Gastroesophageal sphincter (tissue), 4 donors: ENCODE measurements around the gene DHRS11. TPM values are rescaled to one million over a fixed set of nuclear protein-coding genes. Genes with fewer than 3 reads are reported as not detected.
A peak's percentile ranks its signal among the peaks of the same experiment; 100 is the strongest.
"Not testable (repeated sequence)": the region's sequence is repeated elsewhere in the genome, so short reads cannot be mapped to it uniquely, and the experiment has no call there.

Source experiments
- ATAC-seq: fragments of 150-250 bp; one replicate; pipeline ENCODE4 v1.9.1; 2016; ENCODE audit warnings: mild to moderate bottlenecking, moderate library complexity
- H3K27ac ChIP-seq, 4 donors: fragments of 200-600 bp; sonication (generic) in 3 of 4; 1 replicate in 3 of 4; 2 replicates in 1 of 4; pipeline ENCODE4 v1.5.1; 2016 to 2019
- H3K27me3 ChIP-seq: fragments of 200-600 bp; sonication (generic); one replicate; pipeline ENCODE4 v1.5.1; 2019
- H3K36me3 ChIP-seq, 2 donors: fragments of 200-600 bp; sonication (generic); one replicate each; pipeline ENCODE4 v1.5.1; 2019; ENCODE audit warnings: control low read depth in 1 of 2
- H3K4me1 ChIP-seq, 3 donors: fragments of 200-600 bp; sonication (generic); 1 replicate in 2 of 3; 2 replicates in 1 of 3; pipeline ENCODE4 v1.5.1; 2016 to 2019; ENCODE audit warnings: control low read depth in 2 of 3
- H3K4me3 ChIP-seq, 2 donors: fragments of 200-600 bp; sonication (generic); one replicate each; pipeline ENCODE4 v1.5.1; 2019; ENCODE audit warnings: mild to moderate bottlenecking in 1 of 2, moderate library complexity in 1 of 2
- H3K9me3 ChIP-seq, 3 donors: fragments of 200-600 bp; sonication (generic); one replicate each; pipeline ENCODE4 v1.5.1; 2017 to 2019; ENCODE audit warnings: control low read depth in 2 of 3
- EP300 ChIP-seq: sonication (generic); formaldehyde crosslinking; IDR thresholded peaks from one replicate; pipeline ENCODE4 v1.6.1; 2017; ENCODE audit warnings: antibody characterized with exemption, mild to moderate bottlenecking
- POLR2A ChIP-seq, 2 donors: fragments of 450-650 bp; IDR thresholded peaks; one replicate each; pipeline ENCODE4 v1.6.1; 2017; ENCODE audit warnings: antibody characterized with exemption in 2 of 2, mild to moderate bottlenecking in 2 of 2, moderate library complexity in 1 of 2
- POLR2AphosphoS5 ChIP-seq: sonication (generic); formaldehyde crosslinking; IDR thresholded peaks from one replicate; pipeline ENCODE4 v1.6.1; 2017; ENCODE audit warnings: antibody characterized with exemption
- WGBS, 2 donors: methylation state at CpG; one replicate each; pipeline ENCODE4 v1.1.5; 2018; ENCODE audit warnings: low coverage in 1 of 2; 5-methylcytosine and 5-hydroxymethylcytosine counted together
- total RNA-seq, 4 donors: library from RNA; depleted of rRNA; stranded (reverse); fragments of >200 nt; gene quantifications; one replicate each; pipeline ENCODE4 v1.1.0, GENCODE V29; 2016
- TF ChIP-seq, protein P1 (sequence below), 4 experiments: fragments of 200-600 bp in 2 of 4; fragments of 450-650 bp in 2 of 4; sonication (generic) in 1 of 4; IDR thresholded peaks; one replicate each; pipeline ENCODE4 v1.5.1; 2017 to 2019; ENCODE audit warnings: antibody characterized with exemption in 4 of 4, mild to moderate bottlenecking in 2 of 4, moderate library complexity in 2 of 4

Gene DHRS11
- total RNA-seq, 4 donors from 2014 or later: 2.4 to 7.6 (median 4.6) TPM

- Histone ChIP-seq H3K36me3 (no peaks in the 10 kb centered on the region), H3K4me1 (peaks cover 0 to 34% (median 6%) of the 10 kb centered on the region in 3 donors), H3K27ac (peak overlapping the region; percentile 31 to 88 (median 86)), H3K27me3 (no peaks in the 10 kb centered on the region), H3K9me3 (no peaks in the 10 kb centered on the region), H3K4me3 (peak overlapping the region; percentile 67 to 95)
- ATAC-seq: peak; percentile 4
- 0 to 10% methylated on average over 1 to 7 of the region's 10 CpGs for WGBS, 2 donors
- TF ChIP-seq POLR2A (IDR thresholded peaks at IDR 0.05) (no peak), POLR2AphosphoS5 (no peak), EP300 (no peak)
- TF ChIP-seq, protein P1, sequence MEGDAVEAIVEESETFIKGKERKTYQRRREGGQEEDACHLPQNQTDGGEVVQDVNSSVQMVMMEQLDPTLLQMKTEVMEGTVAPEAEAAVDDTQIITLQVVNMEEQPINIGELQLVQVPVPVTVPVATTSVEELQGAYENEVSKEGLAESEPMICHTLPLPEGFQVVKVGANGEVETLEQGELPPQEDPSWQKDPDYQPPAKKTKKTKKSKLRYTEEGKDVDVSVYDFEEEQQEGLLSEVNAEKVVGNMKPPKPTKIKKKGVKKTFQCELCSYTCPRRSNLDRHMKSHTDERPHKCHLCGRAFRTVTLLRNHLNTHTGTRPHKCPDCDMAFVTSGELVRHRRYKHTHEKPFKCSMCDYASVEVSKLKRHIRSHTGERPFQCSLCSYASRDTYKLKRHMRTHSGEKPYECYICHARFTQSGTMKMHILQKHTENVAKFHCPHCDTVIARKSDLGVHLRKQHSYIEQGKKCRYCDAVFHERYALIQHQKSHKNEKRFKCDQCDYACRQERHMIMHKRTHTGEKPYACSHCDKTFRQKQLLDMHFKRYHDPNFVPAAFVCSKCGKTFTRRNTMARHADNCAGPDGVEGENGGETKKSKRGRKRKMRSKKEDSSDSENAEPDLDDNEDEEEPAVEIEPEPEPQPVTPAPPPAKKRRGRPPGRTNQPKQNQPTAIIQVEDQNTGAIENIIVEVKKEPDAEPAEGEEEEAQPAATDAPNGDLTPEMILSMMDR (IDR thresholded peaks at IDR 0.05): no peak
Measured at GRCh38 chr17:36600936-36601302, 9.2 kb downstream of the DHRS11 start.

DNA sequence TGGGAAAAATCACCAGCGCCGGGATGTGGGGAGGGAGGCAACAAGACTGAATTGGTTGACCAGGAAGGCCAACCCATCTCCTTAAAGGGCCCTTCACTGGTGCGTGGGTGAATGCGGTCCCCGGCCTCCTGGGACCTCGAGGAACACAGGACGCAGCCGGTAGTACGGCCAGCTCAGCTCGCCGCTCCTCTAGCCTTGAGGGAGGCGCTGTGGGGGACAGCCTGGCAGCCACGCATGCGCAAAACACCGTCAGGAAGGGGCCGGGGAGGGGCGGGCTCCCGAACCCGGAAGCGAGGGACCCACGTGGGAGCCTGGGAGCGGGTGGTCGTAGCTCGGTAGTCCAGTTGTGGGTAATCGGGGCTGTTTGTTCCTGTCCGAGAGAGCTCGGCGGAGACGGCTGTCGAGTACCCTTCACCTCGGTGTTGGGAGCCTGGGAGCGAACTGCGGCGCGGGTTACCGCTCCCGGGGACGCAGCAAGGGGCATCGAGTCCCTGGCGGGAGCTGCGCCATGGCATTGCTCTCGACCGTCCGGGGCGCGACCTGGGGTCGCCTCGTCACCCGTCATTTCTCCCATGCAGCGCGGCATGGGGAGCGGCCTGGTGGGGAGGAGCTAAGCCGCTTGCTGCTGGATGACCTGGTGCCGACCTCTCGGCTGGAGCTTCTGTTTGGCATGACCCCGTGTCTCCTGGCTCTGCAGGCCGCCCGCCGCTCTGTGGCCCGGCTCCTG lies 9.8 kb downstream of the DHRS11 start, which contains the start of gene MRM1:
Gene MRM1, plus strand, starts transcription at position 281 of the 727 bp plus-strand sequence. Its CDS starts 228 bp downstream, at position 509.
- WGBS, 2 donors: 8% methylated on average over 2 of the region's 60 CpGs; no CpG with 5 or more reads in 1 of the 2 donors
- Histone ChIP-seq H3K27me3 (no peaks in the 10 kb centered on the region), H3K27ac (peak within 1 kb of the TSS; percentile 32 to 88 (median 86)), H3K4me1 (peaks cover 0 to 34% (median 6%) of the 10 kb centered on the region in 3 donors), H3K36me3 (no peaks in the 10 kb centered on the region), H3K4me3 (peak within 1 kb of the TSS; percentile 67 to 95), H3K9me3 (no peaks in the 10 kb centered on the region)
- ATAC-seq: peak; percentile 95
- TF ChIP-seq, protein P1 (IDR thresholded peaks at IDR 0.05): peak in 1 of 4 experiments; percentile 51
- peak; percentile 46 to 66 for TF ChIP-seq POLR2A (IDR thresholded peaks at IDR 0.05)
- no peak for TF ChIP-seq EP300
- peak; percentile 76 for TF ChIP-seq POLR2AphosphoS5

- 26% methylated on average over 4 of the region's 38 CpGs; no CpG with 5 or more reads in 1 of the 2 donors for WGBS, 2 donors
- ATAC-seq: no peak
- H3K9me3 ChIP-seq: no peaks in the 10 kb centered on the region
Measured at GRCh38 chr17:36602030-36602748, 10.5 kb downstream of the DHRS11 start.

DNA sequence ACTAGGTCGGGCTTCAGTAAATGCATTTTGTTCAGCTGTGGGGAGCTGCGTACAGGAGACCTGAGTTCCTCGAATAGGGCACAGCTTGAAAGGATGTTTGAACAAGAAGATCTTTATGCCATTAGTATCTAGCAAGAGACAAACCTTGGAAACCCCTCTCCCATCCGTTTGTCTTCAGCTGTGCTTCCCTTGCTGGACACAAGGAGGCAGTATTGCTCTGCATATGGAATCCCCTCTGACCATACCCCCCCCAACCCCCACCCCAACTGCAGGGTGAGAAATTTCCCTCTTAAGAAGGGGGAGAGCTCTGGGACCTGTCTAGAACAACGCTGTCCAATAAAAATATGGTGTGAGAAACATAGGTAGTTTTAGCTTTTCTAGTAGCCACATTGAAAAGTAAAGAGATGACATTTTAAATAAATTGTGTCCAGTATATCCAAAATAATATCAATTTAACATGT lies 11.3 kb downstream of the DHRS11 start:
- Histone ChIP-seq H3K36me3 (no peaks in the 10 kb centered on the region), H3K4me1 (peaks cover 0 to 34% (median 6%) of the 10 kb centered on the region in 3 donors), H3K27ac (no peak overlapping the region), H3K4me3 (peak overlapping the region in 1 of 2 donors; percentile 95), H3K9me3 (no peaks in the 10 kb centered on the region), H3K27me3 (no peaks in the 10 kb centered on the region)
- TF ChIP-seq EP300: no peak
- no peak for TF ChIP-seq POLR2AphosphoS5
- TF ChIP-seq POLR2A (IDR thresholded peaks at IDR 0.05): no peak
- TF ChIP-seq, protein P1 (IDR thresholded peaks at IDR 0.05): peak in 3 of 4 experiments; percentile 55 to 84 (median 57)
- ATAC-seq: no peak
- 24% methylated on average over 5 of the region's 5 CpGs for WGBS, 2 donors

More at GRCh38 chr17:36602030-36602748, 10.5 kb downstream of the DHRS11 start:
- no peaks in the 10 kb centered on the region for H3K27me3 ChIP-seq
- H3K27ac ChIP-seq: peak overlapping the region in 3 of 4 donors; percentile 86 to 88 (median 87)
- no peaks in the 10 kb centered on the region for H3K36me3 ChIP-seq
- H3K4me1 ChIP-seq: peaks cover 0 to 34% (median 6%) of the 10 kb centered on the region in 3 donors
- TF ChIP-seq POLR2AphosphoS5: no peak
- TF ChIP-seq, protein P1 (IDR thresholded peaks at IDR 0.05): no peak
- TF ChIP-seq EP300: no peak
- no peak for TF ChIP-seq POLR2A (IDR thresholded peaks at IDR 0.05)
- peak overlapping the region; percentile 67 to 95 for H3K4me3 ChIP-seq

DNA sequence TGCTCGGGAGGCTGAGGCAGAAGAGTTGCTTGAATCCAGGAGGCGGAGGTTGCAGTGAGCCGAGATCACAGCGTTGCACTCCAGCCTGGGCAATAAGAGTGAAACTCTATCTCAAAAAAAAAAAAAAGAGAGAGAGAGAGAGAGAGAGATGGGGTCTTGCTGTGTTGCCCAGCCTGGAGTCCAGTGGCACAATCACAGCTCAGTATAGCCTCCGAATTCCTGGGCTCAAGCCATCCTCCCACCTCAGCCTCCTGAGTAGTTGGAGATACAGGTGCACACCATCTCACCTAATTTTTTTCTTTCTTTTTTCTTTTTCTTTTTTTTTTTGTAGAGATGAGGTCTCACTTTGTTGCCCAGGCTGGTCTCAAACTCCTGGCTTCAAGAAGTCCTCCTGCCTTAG lies 13.3 kb downstream of the DHRS11 start:
- H3K27me3 ChIP-seq, ATAC-seq, H3K4me3 ChIP-seq, H3K27ac ChIP-seq, H3K9me3 ChIP-seq, H3K36me3 ChIP-seq: not testable (repeated sequence)
- 90 to 100% methylated on average over 1 to 2 of the region's 5 CpGs for WGBS, 2 donors
- peaks cover 0 to 42% (median 10%) of the 10 kb centered on the region in 3 donors for H3K4me1 ChIP-seq
